Measurements from ENCODE around the gene KIF3B. TPM values are rescaled to one million over a fixed set of nuclear protein-coding genes. Genes with fewer than 3 reads are reported as not detected.

Gene KIF3B
- total and polyA plus RNA-seq, 2 of the 13 experiments (the other 11 are each of a cell fraction or from before 2014, with no cell fraction given): 23.6 to 28.8 TPM

- TF ChIP-seq FOSL2 (CRISPR knock-in tag; IDR thresholded peaks at IDR 0.05) (peak; percentile 86), HDAC1 (CRISPR knock-in tag; IDR thresholded peaks at IDR 0.05) (0 out of 2 replicates have a peak, but pooled peaks have one; percentile 5), PRDM10 (CRISPR knock-in tag; IDR thresholded peaks at IDR 0.05; ENCODE audit: low read depth) (peak; percentile 81; the same call in 1 of the 2 replicates), ZNF574 (CRISPR knock-in tag; IDR thresholded peaks at IDR 0.05) (no peak), YEATS4 (CRISPR knock-in tag; IDR thresholded peaks at IDR 0.05; ENCODE audit: borderline replicate concordance) (no peak), NFYB (CRISPR knock-in tag; IDR thresholded peaks at IDR 0.05) (no peak), ZNF513 (CRISPR knock-in tag; conservative IDR thresholded peaks at IDR 0.05) (no peak), NR0B2 (CRISPR knock-in tag; IDR thresholded peaks at IDR 0.05) (no peak), SMC3 (IDR thresholded peaks at IDR 0.05; ENCODE audit: low read length) (peak; percentile 21; the same call in 1 of the 2 replicates), SMAD3 (CRISPR knock-in tag; IDR thresholded peaks at IDR 0.05) (no peak), ZNF691 (CRISPR knock-in tag; IDR thresholded peaks at IDR 0.05; ENCODE audit: borderline replicate concordance, low read depth) (no peak), FOXA3 (CRISPR knock-in tag; IDR thresholded peaks at IDR 0.05) (peak; percentile 79), JUN (CRISPR knock-in tag; IDR thresholded peaks at IDR 0.05) (0 out of 2 replicates have a peak, but pooled peaks have one; percentile 4), NCOA5 (CRISPR knock-in tag; IDR thresholded peaks at IDR 0.05) (no peak), SOX5 (CRISPR knock-in tag; IDR thresholded peaks at IDR 0.05; ENCODE audit: borderline replicate concordance) (peak; percentile 84; the same call in 1 of the 2 replicates), ZNF296 (CRISPR knock-in tag; conservative IDR thresholded peaks at IDR 0.05) (no peak), IRF2 (CRISPR knock-in tag; IDR thresholded peaks at IDR 0.05) (0 out of 2 replicates have a peak, but pooled peaks have one; percentile 28), ZNF256 (CRISPR knock-in tag; conservative IDR thresholded peaks at IDR 0.05) (no peak), ZNF430 (CRISPR knock-in tag; IDR thresholded peaks at IDR 0.05) (0 out of 2 replicates have a peak, but pooled peaks have one; percentile 12), MEIS1 (CRISPR knock-in tag; IDR thresholded peaks at IDR 0.05; ENCODE audit: borderline replicate concordance) (peak; percentile 42; the same call in 1 of the 2 replicates), CERS6 (CRISPR knock-in tag; IDR thresholded peaks at IDR 0.05) (no peak)
Observed at GRCh38 chr20:32326504-32326845, 49.0 kb downstream of the KIF3B start (continued).
